OCI-LY3 (cell line): ENCODE measurements around the gene C17orf67.

Experiments used
- H2AFZ ChIP-seq: fragments of 200-600, 300-600 bp; shearing (Covaris generic); 2 replicates; pipeline ENCODE4 v1.6.0; 2014; ENCODE audit warnings: antibody characterized with exemption, low read depth, low read length
- H3K27ac ChIP-seq: fragments of 200-600, 300-600 bp; sonication (generic); 2 replicates; pipeline ENCODE4 v1.5.1; 2014; ENCODE audit warnings: mild to moderate bottlenecking, low read length, moderate library complexity, mixed read lengths
- H3K27me3 ChIP-seq: fragments of 200-600, 300-600 bp; sonication (generic); 2 replicates; pipeline ENCODE4 v1.6.1; 2014; ENCODE audit warnings: low read depth, low read length, mixed read lengths
- H3K36me3 ChIP-seq: fragments of 200-600, 300-600 bp; sonication (generic); replicated peaks from 2 replicates; pipeline ENCODE3; 2014; ENCODE audit warnings: low read depth, low read length, mixed read lengths
- H3K4me1 ChIP-seq: fragments of 300-600, 200-600 bp; sonication (generic); 2 replicates; pipeline ENCODE4 v1.6.1; 2014; ENCODE audit warnings: low read length, mixed read lengths
- H3K4me2 ChIP-seq: fragments of 200-600, 300-600 bp; sonication (generic); 2 replicates; pipeline ENCODE4 v1.6.1; 2014; ENCODE audit warnings: low read length, mixed read lengths
- H3K4me3 ChIP-seq: fragments of 300-600, 200-600 bp; sonication (generic); 2 replicates; pipeline ENCODE4 v1.5.1; 2014; ENCODE audit warnings: antibody characterized with exemption, mild to moderate bottlenecking, low read length, moderate library complexity
- H3K79me2 ChIP-seq: fragments of 300-600, 200-600 bp; shearing (Covaris generic); 2 replicates; pipeline ENCODE4 v1.6.1; 2014; ENCODE audit warnings: mild to moderate bottlenecking, low read length, mixed read lengths
- H3K9ac ChIP-seq: fragments of 300-600, 200-600 bp; shearing (Covaris generic); 2 replicates; pipeline ENCODE4 v1.6.0; 2014; ENCODE audit warnings: mild to moderate bottlenecking, low read length, moderate library complexity
- H3K9me3 ChIP-seq: fragments of 200-600, 300-600 bp; shearing (Covaris generic); 2 replicates; pipeline ENCODE4 v1.6.1; 2014; ENCODE audit warnings: low read length, mixed read lengths; ENCODE audit not compliant: insufficient read depth
- H4K20me1 ChIP-seq: fragments of 200-600, 300-600 bp; sonication (generic); 2 replicates; pipeline ENCODE4 v1.6.1; 2016; ENCODE audit warnings: low read length, mixed read lengths; ENCODE audit not compliant: insufficient read depth
- CTCF ChIP-seq: fragments of 200-600, 300-600 bp; sonication (generic); IDR thresholded peaks from 2 replicates; pipeline ENCODE4 v1.5.1; 2014; ENCODE audit warnings: antibody characterized with exemption, low read length, low read depth
- EZH2phosphoT487 ChIP-seq: fragments of 200-600 bp; shearing (Covaris generic); IDR thresholded peaks from 2 replicates; pipeline ENCODE4 v1.6.1; 2018; ENCODE audit warnings: antibody characterized with exemption, mixed run types, low read depth

The C17orf67 gene

DNA sequence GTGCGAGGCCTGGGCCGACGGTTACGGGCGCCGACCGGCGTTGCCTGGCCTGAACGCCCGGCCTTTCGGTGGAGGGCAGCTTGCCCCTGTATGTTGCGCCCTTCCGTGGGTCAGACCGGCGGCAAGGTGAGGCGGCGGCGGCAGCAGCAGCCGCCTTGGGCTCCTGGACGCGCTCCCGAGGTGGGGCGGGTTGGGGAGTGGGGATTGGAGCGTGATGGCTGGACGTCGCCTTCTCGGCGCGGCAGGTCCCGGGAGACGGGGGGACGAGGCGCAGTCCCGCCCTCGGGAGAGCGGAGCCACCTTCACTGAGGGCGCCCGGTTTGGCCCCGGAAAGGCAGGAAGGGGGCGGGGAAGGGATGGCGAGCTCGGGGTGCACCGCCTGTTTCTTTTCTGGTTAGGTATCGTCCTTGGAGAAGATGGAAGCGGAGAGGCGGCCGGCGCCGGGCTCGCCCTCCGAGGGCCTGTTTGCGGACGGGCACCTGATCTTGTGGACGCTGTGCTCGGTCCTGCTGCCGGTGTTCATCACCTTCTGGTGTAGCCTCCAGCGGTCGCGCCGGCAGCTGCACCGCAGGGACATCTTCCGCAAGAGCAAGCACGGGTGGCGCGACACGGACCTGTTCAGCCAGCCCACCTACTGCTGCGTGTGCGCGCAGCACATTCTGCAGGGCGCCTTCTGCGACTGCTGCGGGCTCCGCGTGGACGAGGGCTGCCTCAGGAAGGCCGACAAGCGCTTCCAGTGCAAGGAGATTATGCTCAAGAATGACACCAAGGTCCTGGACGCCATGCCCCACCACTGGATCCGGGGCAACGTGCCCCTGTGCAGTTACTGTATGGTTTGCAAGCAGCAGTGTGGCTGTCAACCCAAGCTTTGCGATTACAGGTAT is 902 bp upstream of the C17orf67 start:
- Histone ChIP-seq H3K79me2 (peaks cover 25% of the 10 kb centered on the region), H3K27ac (peak overlapping the region; percentile 12; the same call in 1 of the 2 replicates), H3K9ac (peak overlapping the region; percentile 73), H3K36me3 (peaks cover 13% of the 10 kb centered on the region), H3K4me1 (peaks cover 17% of the 10 kb centered on the region), H3K4me2 (peak overlapping the region; percentile 74), H4K20me1 (0 out of 2 replicates have a peak, but pooled peaks cover 6% of the 10 kb centered on the region), H3K4me3 (peak overlapping the region; percentile 97), H3K9me3 (no peaks in the 10 kb centered on the region), H3K27me3 (no peaks in the 10 kb centered on the region), H2AFZ (peak overlapping the region; percentile 75)
- TF ChIP-seq CTCF (no peak), EZH2phosphoT487 (no peak)

DNA sequence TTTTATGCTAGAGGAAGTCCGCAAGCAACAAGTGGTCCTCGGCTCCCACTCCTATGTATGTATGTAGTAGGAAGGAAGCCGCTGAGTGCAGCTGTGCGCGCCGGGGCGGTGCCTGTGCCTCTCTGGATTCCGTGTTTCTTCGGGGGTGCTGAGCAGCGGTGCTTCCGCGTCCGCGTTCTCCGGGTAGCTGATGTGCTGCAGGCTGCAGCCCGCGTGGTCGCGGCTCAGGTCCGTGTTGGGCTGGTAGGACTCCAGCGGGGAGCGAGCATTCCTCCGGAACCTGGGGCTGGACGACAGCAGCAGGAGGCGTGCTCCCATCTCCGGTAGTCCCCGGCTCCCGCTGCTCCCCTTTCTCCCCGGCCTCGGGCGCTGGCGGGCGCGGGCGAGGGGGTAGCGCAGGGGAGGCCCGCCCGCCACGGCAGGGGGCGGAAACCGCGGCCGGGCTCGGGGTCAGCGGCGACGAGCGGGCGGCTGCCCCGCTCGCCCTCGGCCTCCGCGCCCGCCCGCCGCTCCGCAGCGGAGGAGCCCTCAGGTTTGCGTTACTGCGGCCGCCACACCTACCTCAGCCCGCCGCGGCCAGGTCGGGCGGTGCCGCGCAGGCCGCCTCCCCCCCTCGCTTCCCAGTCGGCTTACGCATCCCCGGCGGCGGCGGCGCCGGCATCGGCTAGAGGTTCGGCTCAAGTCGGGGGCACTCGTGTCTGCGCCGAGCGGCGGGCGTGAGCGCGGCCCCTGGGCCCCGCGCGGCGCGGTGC is 487 bp downstream of the C17orf67 start:
- Histone ChIP-seq H3K27me3 (no peaks in the 10 kb centered on the region), H3K36me3 (peaks cover 13% of the 10 kb centered on the region), H3K4me2 (peak overlapping the region; percentile 84), H3K9me3 (no peaks in the 10 kb centered on the region), H3K27ac (peak overlapping the region; percentile 27), H3K4me1 (peaks cover 17% of the 10 kb centered on the region), H4K20me1 (0 out of 2 replicates have a peak, but pooled peaks cover 6% of the 10 kb centered on the region), H3K4me3 (peak overlapping the region; percentile 97), H3K9ac (peak overlapping the region; percentile 81), H2AFZ (peak overlapping the region; percentile 95), H3K79me2 (peaks cover 25% of the 10 kb centered on the region)
- TF ChIP-seq EZH2phosphoT487 (no peak), CTCF (no peak)

DNA sequence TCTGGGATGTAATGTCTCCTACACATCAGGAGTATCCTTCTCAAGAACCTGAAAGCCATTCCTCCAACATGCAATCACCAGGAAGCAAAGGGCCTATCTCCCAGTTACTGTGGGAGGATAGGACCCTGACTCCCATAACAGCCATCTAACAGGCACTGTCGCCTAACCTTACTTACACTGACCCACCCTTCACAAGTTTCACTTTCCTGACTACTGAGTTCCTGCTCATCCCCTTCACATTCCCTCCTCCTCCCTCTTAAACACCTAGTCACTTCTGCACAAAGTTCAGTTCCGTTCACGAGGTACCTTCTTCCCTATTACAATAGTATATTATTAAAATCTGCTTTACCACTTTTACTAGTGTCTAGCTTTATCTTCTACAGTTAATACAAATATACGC is 1.3 kb downstream of the C17orf67 start:
- TF ChIP-seq EZH2phosphoT487 (no peak), CTCF (no peak)

More for the DNA sequence above, 1.3 kb downstream of the C17orf67 start:
- H3K9me3 ChIP-seq, result no peaks in the 10 kb centered on the region
- no peaks in the 10 kb centered on the region for H3K27me3 ChIP-seq
- H3K4me2 ChIP-seq, result peak overlapping the region; percentile 84
- H2AFZ ChIP-seq, result no peak overlapping the region
- H3K79me2 ChIP-seq, result peaks cover 25% of the 10 kb centered on the region
- H3K4me3 ChIP-seq, result peak overlapping the region; percentile 97
- H3K36me3 ChIP-seq, result peaks cover 13% of the 10 kb centered on the region
- 0 out of 2 replicates have a peak, but pooled peaks cover 6% of the 10 kb centered on the region for H4K20me1 ChIP-seq
- H3K27ac ChIP-seq, result no peak overlapping the region
- peaks cover 17% of the 10 kb centered on the region for H3K4me1 ChIP-seq
- H3K9ac ChIP-seq, result peak overlapping the region; percentile 81
